Measurements from ENCODE around the gene C1QL1.

C1QL1 gene

GRCh38 chr17:44968225-44969143, at the start of gene C1QL1:
Gene C1QL1 (minus strand): TSS chr17:44968303. CDS start chr17:44968048, 255 bp downstream.
- DNase-seq (ENCODE audit: low read depth, low spot score), result peak; percentile 66

GRCh38 chr17:45016823-45017222, 48.7 kb upstream of the C1QL1 start:
- DNase-seq (ENCODE audit: low read depth, low spot score), result no peak

- DNase-seq (ENCODE audit: low read depth, low spot score), result no peak
Measured at GRCh38 chr17:45016237-45016636, 48.1 kb upstream of the C1QL1 start.

GRCh38 chr17:45013021-45013997, 45.2 kb upstream of the C1QL1 start:
- peak; percentile 44 for DNase-seq (ENCODE audit: low read depth, low spot score)

GRCh38 chr17:45011767-45012166, 43.7 kb upstream of the C1QL1 start:
- no peak for DNase-seq (ENCODE audit: low read depth, low spot score)

- no peak for DNase-seq (ENCODE audit: low read depth, low spot score)
Measured at GRCh38 chr17:45009676-45010467, 41.8 kb upstream of the C1QL1 start.

- no peak for DNase-seq (ENCODE audit: low read depth, low spot score)
Measured at GRCh38 chr17:45008216-45008615, 40.1 kb upstream of the C1QL1 start.

GRCh38 chr17:45006927-45007461, 38.9 kb upstream of the C1QL1 start:
- no peak for DNase-seq (ENCODE audit: low read depth, low spot score)

GRCh38 chr17:45005700-45006099, 37.6 kb upstream of the C1QL1 start:
- no peak for DNase-seq (ENCODE audit: low read depth, low spot score)

- DNase-seq (ENCODE audit: low read depth, low spot score), result no peak
Measured at GRCh38 chr17:45004388-45004787, 36.3 kb upstream of the C1QL1 start.

- no peak for DNase-seq (ENCODE audit: low read depth, low spot score)
Measured at GRCh38 chr17:45003877-45004276, 35.8 kb upstream of the C1QL1 start.

GRCh38 chr17:45001310-45001709, 33.2 kb upstream of the C1QL1 start:
- no peak for DNase-seq (ENCODE audit: low read depth, low spot score)

GRCh38 chr17:44999433-44999832, 31.3 kb upstream of the C1QL1 start:
- DNase-seq (ENCODE audit: low read depth, low spot score), result no peak

GRCh38 chr17:44998646-44999045, 30.5 kb upstream of the C1QL1 start:
- DNase-seq (ENCODE audit: low read depth, low spot score), result no peak

- DNase-seq (ENCODE audit: low read depth, low spot score), result no peak
Measured at GRCh38 chr17:44997733-44998520, 29.8 kb upstream of the C1QL1 start.

- no peak for DNase-seq (ENCODE audit: low read depth, low spot score)
Measured at GRCh38 chr17:44996304-44996703, 28.2 kb upstream of the C1QL1 start.

GRCh38 chr17:44995436-44996001, 27.4 kb upstream of the C1QL1 start:
- no peak for DNase-seq (ENCODE audit: low read depth, low spot score)

- DNase-seq (ENCODE audit: low read depth, low spot score), result no peak
Measured at GRCh38 chr17:44992242-44992939, 24.3 kb upstream of the C1QL1 start.

GRCh38 chr17:44990994-44991393, 22.9 kb upstream of the C1QL1 start:
- DNase-seq (ENCODE audit: low read depth, low spot score), result no peak

Measured in smooth muscle cell of the brain vasculature (primary cell).